Pulmonary artery endothelial cell (primary cell): Measurements from ENCODE around the gene NSFL1C. TPM values are rescaled to one million over a fixed set of nuclear protein-coding genes. Genes with fewer than 3 reads are reported as not detected.
A peak's percentile ranks its signal among the peaks of the same experiment; 100 is the strongest.
"Not testable (repeated sequence)": the region's sequence is repeated elsewhere in the genome, so short reads cannot be mapped to it uniquely, and the experiment has no call there.

Source experiments
- DNase-seq: peaks from one replicate; pipeline ENCODE4 v3.0.0-alpha.2; 2011; ENCODE audit warnings: low read depth, low spot score
- total RNA-seq: library from RNA; depleted of rRNA; stranded (reverse); fragments of >200 nt; gene quantifications from 2 replicates; pipeline ENCODE4 v1.2.3, GENCODE V29; 2014

NSFL1C gene
- total RNA-seq: 34.4 and 44.3 TPM in 2 replicates

GRCh38 chr20:1466211-1467081, at the start of gene NSFL1C:
NSFL1C (minus strand) TSS chr20:1466849; CDS start chr20:1466824, 25 bp downstream.
- DNase-seq: peak; percentile 75

GRCh38 chr20:1513801-1514200, 47.2 kb upstream of the NSFL1C start:
- no peak for DNase-seq

- DNase-seq: no peak
Measured at GRCh38 chr20:1509237-1509636, 42.6 kb upstream of the NSFL1C start.

GRCh38 chr20:1508574-1508973, 41.9 kb upstream of the NSFL1C start:
- no peak for DNase-seq

GRCh38 chr20:1507276-1507675, 40.6 kb upstream of the NSFL1C start:
- DNase-seq: no peak

- DNase-seq: no peak
Measured at GRCh38 chr20:1505871-1506270, 39.2 kb upstream of the NSFL1C start.

GRCh38 chr20:1505361-1505760, 38.7 kb upstream of the NSFL1C start:
- no peak for DNase-seq

DNA sequence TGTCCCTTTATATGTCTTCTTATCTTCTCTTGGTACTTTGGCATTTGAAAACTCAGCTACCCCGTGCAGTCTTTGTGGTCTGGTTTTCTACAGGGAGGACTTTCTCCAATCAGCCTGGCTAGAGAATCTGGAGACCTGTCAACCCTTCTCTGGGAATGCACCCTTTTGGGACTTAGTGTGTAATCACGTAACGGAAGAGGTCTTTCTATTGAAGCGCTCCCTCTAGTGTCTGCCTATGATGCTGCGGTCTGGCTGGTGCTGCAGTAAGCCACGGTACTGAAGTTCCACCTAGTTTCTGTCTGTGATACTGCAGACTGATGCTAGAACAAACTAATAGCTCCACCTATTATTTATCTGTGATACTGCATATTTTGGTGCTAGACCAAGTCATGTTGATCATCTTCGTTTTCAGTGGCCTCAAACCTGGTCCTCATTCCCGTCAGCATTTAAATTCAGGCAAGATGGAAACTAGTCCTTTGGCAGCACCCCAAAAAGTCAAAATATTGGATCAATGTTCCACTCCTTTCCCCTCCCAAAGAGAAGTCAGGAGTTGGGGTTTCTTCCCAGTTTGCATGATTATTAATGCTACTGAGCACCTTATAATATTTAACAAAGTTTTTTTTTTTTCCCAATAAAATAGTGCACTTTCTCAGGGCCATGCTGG, 37.0 kb upstream of the NSFL1C start:
- DNase-seq: peak; percentile 80

GRCh38 chr20:1500496-1500895, 33.8 kb upstream of the NSFL1C start:
- no peak for DNase-seq

DNA sequence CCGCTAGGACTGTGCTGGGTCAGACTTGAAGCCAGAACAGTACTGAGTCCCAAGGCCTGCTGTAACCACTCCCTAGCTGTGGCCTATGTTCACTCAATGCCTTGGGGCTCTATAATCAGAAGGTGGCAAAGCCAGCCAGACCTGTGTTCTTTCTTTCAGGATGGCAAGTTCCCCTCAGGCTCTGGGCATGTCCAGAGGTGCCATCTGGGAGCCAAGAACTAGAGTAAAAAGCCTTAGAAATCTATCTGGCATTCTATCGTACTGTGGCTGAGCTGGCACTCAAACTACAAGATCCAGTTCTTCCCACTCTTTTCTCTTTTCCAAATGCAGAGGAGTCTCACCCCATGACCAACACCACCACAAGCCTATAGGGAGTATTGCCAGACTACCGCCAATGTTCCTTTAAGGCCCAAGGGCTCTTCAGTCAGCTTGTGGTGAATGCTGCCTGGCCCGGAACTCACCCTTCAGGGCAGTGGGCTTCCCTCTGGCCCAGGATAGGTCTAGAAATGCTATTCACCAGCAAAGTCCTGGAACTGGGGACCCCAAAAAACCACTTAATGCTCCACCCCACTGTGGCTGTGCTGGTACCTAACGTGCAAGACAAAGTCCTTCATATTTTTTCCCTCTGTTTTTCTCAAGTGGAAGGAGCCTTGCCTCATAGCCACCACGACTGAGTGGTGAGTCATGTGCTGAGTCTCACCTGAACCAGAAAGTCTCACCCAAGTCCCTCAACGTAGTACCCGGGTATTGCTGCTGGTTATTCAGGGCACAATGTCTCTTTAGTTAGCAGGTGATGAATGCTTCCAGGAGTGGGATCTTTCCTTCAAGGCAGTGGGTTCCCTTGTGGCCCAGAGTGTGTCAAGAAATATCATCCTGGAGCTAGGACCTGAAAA, 33.1 kb upstream of the NSFL1C start:
- DNase-seq: no peak

DNA sequence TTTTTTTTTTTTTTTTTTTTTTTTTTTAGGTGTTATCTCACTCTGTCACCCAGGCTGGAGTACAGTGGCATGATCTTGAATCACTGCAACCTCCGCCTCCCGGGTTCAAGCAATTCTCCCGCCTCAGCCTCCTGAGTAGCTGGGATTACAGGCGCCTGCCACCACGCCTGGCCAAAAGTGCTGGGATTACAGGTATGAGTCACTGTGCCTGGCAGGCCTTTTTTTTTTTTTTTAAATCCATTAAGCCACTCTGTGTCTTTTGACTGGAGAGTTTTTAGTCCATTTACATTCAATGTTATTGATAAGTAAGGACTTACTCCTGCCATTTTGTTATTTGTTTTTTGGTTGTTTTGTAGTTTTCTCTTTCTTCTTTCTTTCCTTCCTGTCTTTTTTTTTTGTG, 30.7 kb upstream of the NSFL1C start:
- not testable (repeated sequence) for DNase-seq

DNA sequence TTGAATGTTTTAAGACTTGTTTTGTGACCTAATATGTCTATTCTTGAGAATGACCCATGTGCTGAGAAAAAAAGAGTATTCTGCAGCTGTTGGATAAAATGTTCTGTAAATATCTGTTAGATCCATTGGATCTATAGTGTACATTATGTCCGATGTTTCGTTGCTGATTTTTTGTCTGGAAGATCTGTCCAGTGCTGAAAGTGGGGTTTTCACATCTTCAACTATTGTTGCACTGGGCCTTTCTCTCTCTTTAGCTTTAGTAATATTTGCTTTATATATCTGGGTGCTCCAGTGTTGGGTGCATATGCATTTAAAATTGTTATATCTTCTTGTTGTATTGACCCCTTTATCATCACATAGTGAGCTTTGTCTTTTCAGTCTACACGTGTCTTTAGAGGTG, 30.3 kb upstream of the NSFL1C start:
- DNase-seq: no peak

DNA sequence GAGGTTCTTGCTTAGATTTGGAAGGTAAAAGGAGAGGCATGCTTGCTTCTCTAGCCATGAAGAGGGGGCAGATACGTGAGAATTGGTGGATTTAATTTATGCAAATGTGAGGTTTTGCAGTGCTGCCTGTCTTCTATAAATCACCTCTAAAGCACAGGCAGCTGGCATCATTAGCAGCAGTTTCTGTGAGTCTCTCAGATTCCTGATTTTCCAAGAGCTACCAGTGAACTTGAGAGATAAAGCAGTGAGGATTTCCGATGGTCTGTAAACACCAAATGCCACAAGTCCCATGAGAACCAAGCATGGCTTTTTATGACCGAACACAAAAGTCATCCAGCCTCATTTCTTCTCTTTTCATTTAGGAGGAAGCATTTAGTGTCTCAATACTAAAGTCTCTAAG, 27.8 kb upstream of the NSFL1C start:
- DNase-seq: no peak

DNA sequence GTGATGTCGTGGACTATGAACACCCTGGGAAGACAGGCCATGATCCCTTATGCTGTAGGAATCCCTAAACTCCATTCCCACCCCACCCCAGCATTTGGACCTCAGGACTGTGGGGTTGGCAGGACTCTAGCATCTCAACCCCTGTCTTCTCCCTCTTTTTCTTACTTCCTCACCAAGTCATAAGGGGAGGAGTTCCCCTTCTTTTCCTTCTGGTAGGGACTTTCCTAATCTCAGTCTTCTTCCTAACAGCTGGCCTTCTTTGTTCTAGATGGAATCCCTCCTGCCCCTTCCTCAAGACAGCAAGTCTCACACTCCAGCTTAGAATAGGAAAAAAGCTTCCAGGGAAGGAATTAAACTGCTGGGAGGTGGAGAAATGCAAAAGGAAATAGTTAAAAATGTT, 26.9 kb upstream of the NSFL1C start:
- DNase-seq: no peak

DNA sequence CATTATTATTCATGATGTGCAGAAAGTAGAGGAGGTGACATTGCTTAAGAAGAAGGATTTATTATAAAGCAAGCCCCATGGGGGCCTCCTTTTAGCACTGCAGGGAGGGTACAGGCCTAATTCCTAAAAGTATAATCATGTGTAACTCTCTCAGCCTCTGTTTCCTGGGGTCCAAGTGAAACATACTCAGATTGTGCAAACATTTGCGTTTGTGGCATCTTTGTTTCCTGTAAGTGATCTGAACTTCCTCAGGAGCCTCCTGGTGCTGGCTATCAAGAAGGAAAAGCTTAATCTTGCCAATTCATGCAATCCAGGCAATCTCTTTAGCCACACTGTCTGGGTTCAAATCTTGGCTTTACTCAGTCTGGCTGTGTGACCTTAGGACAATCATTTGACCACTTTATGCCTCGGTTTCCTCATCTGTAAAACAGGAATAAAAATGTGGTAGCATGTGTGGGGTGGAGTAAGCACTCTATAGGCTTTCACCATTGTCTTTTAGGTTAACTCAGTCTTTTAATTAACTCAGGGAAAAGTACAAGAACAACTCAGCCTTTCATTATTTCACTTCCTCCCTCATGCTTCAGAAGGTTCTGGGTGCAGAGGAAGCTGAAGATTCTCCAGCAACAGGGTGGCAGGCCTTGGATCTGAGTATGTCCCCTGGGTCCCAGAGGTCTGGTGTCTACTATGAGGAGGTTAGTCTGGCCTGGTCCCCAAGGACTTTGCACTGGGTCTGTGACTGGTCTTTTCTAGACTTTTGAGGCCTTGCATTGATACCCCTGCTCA, 25.4 kb upstream of the NSFL1C start:
- DNase-seq: no peak

- DNase-seq: peak; percentile 85
Measured at GRCh38 chr20:1491281-1491840, 24.7 kb upstream of the NSFL1C start, which contains the start of gene SIRPB2. SIRPB2 (minus strand) TSS chr20:1491420; CDS start chr20:1491359, 61 bp downstream.

- no peak for DNase-seq
Measured at GRCh38 chr20:1490643-1491195, 24.1 kb upstream of the NSFL1C start.

GRCh38 chr20:1489764-1490436, 23.3 kb upstream of the NSFL1C start:
- no peak for DNase-seq

- DNase-seq: no peak
Measured at GRCh38 chr20:1489325-1489724, 22.7 kb upstream of the NSFL1C start.

DNA sequence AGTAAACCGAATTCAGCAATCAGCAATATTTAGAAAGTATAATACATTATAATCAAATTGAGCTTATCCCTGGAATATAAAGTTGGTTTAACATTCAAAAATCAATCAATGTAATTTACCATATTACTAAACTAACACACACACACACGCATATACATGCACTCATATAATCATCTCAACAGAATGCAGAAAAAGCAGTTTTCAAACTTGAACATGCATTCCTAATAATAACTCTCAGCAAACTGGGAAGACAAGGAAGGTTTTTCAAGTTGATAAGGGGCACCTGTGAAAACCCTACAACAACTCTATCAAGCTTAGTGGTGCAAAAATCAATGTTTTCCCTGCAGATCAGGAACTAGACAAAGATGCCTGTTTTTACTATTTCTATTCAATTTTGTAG, 19.9 kb upstream of the NSFL1C start:
- DNase-seq: no peak
